ENCODE measurements around the gene PLEKHA1. TPM values are rescaled to one million over a fixed set of nuclear protein-coding genes. Genes with fewer than 3 reads are reported as not detected.

Gene PLEKHA1
- total RNA-seq, 8 experiments from 2014 or later: 17.2 to 32.9 (median 28.9) TPM

DNA sequence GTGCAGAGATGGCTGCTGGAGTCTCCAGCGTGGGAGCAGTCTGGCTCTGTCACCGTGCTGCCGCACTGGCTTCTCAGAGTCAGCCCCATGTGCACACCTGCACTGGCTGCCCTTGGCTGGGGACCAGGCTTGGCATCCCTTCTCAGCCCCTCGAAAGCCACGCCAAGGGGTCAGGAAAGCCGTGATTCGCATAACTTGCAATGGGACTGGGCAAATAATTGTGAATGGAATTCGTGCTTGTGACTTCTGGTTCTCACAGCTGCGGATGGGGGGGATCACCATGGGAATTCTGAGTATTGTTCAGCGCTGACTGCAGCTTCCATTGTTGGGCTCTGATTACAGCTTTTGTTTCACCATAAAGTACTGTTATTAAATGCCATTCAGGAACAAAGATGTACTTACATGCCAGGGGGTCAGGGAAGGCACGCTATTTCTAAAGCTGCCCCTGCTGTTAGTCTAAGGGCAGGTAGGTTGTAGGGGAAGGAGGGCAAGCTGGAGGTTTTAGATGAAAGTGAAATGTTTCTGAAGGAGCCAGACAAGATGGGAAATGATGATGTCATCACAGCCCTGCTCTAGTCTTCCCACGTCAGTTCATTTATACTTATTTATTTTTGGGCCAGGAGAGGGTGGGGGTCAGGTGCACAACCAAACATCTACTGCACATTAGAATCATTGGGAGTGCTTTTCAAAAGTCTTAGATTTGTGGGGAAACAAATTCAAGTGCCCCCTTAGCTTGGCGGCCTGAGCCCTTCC is 5.8 kb upstream of the PLEKHA1 start:
- no peak overlapping the region for H3K27ac ChIP-seq
- in situ Hi-C loops (cut with MboI; ENCODE audit: low pct_unique_long_range_greater_than_20kb in 2 of 9, low sequenced_read_pairs in 9 of 9, unreplicated experiment in 9 of 9): no loop called here
- no peak overlapping the region for H3K4me3 ChIP-seq
- peak in 5 of 8 experiments; percentile 48 to 83 (median 51) for ATAC-seq (replicated peaks in 6 of 8)
- peaks cover 9 to 12% of the 10 kb centered on the region in 2 donors for H3K4me1 ChIP-seq (replicated peaks in 1 of 2)
- 38 to 80% (median 62%) methylated on average over 1 to 8 of the region's 13 CpGs; no CpG with 5 or more reads in 1 of the 10 experiments for WGBS, 10 experiments

DNA sequence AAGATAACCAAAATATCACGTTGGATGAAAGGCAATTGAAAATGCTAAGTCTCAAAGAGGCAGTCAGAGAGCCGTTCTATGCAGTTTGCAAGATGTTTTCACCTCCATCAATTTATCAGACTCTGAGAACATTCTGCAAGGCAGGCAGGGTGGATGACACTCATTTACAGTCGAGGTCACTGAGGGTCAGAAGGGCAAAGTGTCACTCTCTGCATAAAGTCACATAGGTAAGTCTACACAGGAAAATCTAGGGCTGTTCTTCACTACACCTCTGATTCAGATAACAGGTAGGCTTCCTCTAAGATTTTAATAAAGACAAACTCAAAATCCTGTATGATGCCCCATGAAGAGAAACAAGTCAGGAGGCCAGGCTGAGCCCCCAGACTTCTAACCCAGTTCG is 1.4 kb upstream of the PLEKHA1 start:
- no peak overlapping the region for H3K27ac ChIP-seq
- peaks cover 17% of the 10 kb centered on the region in 2 donors for H3K4me1 ChIP-seq (replicated peaks in 1 of 2)
- ATAC-seq (replicated peaks in 6 of 8): no peak
- 41 to 89% (median 61%) methylated on average over 1 to 4 of the region's 4 CpGs for WGBS, 10 experiments
- in situ Hi-C loops (cut with MboI; ENCODE audit: low pct_unique_long_range_greater_than_20kb in 2 of 9, low sequenced_read_pairs in 9 of 9, unreplicated experiment in 9 of 9): no loop called here
- H3K4me3 ChIP-seq: no peak overlapping the region

GRCh38 chr10:122373721-122374120 is 787 bp upstream of the PLEKHA1 start:
- in situ Hi-C loops (cut with MboI; ENCODE audit: low pct_unique_long_range_greater_than_20kb in 2 of 9, low sequenced_read_pairs in 9 of 9, unreplicated experiment in 9 of 9): no loop called here
- peaks cover 10 to 13% of the 10 kb centered on the region in 2 donors for H3K4me1 ChIP-seq (replicated peaks in 1 of 2)
- H3K27ac ChIP-seq: peak overlapping the region in 1 of 2 donors; percentile 17
- peak in 3 of 8 experiments; percentile 0 to 2 (median 0) for ATAC-seq (replicated peaks in 6 of 8)
- H3K4me3 ChIP-seq: peak overlapping the region; percentile 56 to 89 (median 78)
- WGBS, 10 experiments: 0 to 46% (median 19%) methylated on average over 1 to 13 of the region's 13 CpGs

DNA sequence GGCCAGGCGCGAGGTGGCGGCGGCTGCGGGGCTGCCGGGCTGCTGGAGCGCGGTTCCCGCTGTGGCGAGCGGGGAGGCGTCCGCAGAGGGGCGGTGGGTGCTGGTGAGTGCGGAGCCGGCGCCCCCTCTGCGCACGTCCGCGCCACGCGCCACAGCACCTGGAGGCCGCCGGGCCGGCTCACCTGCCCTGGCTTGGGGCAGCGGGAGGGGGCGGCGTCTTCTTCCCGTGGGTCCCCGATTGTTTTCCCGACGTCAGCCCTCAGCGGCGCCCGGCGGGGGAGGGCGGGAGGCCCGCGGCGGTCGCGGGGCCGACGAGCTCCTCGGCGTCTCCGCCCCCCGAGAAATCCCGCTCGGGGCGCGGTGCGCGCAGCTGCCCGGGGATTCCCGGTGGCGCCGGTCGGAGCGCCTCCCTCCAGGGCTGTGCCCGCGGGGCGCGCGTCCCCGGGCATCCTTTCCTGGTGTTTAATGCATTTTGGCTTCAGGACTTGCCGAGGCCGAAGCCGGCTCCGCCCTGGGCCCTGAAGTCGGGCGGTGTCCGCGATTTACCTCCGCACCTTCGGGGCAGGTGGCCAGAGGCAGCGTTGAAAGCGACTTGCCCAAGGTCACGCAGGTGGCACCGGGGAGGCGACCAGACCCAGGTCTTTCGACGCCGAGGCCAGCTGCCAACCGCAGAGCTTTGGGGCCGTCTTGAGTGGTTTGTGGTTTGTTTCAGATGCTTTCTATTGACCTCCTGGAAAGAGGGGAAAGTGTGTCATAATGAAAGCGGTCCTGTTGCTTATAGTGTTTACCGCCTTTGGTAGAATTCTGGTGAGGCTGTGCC is 561 bp downstream of the PLEKHA1 start:
- H3K27ac ChIP-seq: peak overlapping the region; percentile 78 to 83

GRCh38 chr10:122375679-122376160 is 1.2 kb downstream of the PLEKHA1 start:
- no peak overlapping the region for H3K27ac ChIP-seq
- no peak for ATAC-seq (replicated peaks in 6 of 8)
- peaks cover 8 to 9% of the 10 kb centered on the region in 2 donors for H3K4me1 ChIP-seq (replicated peaks in 1 of 2)
- 0 to 15% (median 4%) methylated on average over 1 to 7 of the region's 7 CpGs for WGBS, 10 experiments
- H3K4me3 ChIP-seq: peak overlapping the region; percentile 56 to 89 (median 78)
- in situ Hi-C loops (cut with MboI; ENCODE audit: low pct_unique_long_range_greater_than_20kb in 2 of 9, low sequenced_read_pairs in 9 of 9, unreplicated experiment in 9 of 9): no loop called here

More for the DNA sequence above, 561 bp downstream of the PLEKHA1 start:
- ATAC-seq (replicated peaks in 6 of 8): peak; percentile 45 to 66 (median 54)
- WGBS, 10 experiments: 0% methylated on average over 1 to 8 of the region's 89 CpGs; no CpG with 5 or more reads in 3 of the 10 experiments
- Histone ChIP-seq H3K4me3 (peak overlapping the region; percentile 56 to 89 (median 78)), H3K4me1 (replicated peaks in 1 of 2) (peaks cover 8 to 9% of the 10 kb centered on the region in 2 donors)
- in situ Hi-C loops (cut with MboI; ENCODE audit: low pct_unique_long_range_greater_than_20kb in 2 of 9, low sequenced_read_pairs in 9 of 9, unreplicated experiment in 9 of 9): no loop called here

DNA sequence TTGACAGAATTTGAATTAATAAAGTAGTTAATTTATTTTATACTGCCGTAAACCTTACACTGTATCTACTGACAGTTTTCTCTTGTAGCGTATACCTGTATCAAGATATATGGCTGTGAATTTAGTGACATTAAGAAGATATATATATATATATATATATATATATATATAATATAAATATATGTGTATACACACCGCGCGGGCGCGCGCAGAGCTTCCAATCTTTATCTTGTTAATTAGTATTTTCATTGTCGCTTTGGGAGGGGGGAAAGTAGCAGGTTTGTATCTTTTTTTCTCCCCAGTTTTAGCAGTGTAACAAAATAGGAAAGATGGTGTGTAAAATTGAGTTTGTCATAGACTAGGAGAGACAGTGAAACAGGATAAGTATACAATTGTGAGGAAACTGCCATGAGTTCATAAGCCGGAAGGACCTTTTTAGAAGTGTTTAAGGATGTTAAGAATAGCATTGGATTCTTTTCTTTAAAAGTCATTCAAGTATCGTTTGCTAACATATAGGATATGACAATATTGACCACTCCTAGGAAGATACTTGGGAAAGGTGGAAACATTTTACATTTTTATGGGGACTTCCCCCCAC is 2.0 kb downstream of the PLEKHA1 start:
- H3K27ac ChIP-seq: no peak overlapping the region
- WGBS, 10 experiments: 59 to 96% (median 86%) methylated on average over 3 to 11 of the region's 11 CpGs
- H3K4me1 ChIP-seq (replicated peaks in 1 of 2): peaks cover 8 to 9% of the 10 kb centered on the region in 2 donors
- in situ Hi-C loops (cut with MboI; ENCODE audit: low pct_unique_long_range_greater_than_20kb in 2 of 9, low sequenced_read_pairs in 9 of 9, unreplicated experiment in 9 of 9): no loop called here
- no peak overlapping the region for H3K4me3 ChIP-seq
- no peak for ATAC-seq (replicated peaks in 6 of 8)

DNA sequence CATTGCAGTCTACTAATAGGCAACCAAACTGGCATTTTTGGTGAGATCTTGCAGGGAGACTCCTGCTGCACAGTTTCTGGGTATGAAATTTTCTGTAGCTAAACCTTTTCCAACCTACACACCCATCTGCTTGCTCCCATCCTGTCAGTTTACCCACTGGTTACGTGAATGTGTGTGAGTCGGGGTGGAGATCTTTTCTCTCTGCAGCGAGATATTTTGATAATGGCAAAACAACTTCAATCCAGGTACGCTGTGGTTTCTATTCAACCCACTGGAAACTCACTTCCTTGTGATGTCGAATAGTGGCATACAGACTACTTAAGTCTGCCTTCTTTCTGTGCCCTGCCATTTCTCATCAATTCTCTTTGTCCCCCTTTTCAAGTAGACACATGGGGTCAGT is 4.5 kb downstream of the PLEKHA1 start:
- 80 to 100% (median 93%) methylated on average over 1 to 5 of the region's 5 CpGs; no CpG with 5 or more reads in 4 of the 10 experiments for WGBS, 10 experiments

DNA sequence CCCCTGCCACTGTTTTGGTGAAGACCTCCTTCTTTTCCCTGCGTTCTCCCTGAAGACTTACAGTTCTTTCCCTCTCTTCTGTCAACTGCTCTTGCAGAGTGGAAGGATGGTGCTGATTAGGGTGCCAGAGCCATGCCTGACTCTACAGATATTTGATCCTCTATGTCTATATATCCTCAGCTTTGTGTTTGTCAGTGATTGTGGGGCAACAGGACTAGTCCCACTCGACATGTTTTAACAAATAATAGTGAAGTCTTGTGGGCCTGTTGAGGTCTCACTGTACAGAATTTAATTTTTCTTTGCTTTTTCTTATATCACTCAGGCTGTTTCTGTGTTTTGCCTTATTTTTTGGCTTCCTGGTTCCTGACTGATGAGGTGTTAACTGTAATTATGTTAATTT is 5.0 kb downstream of the PLEKHA1 start:
- in situ Hi-C loops (cut with MboI; ENCODE audit: low pct_unique_long_range_greater_than_20kb in 2 of 9, low sequenced_read_pairs in 9 of 9, unreplicated experiment in 9 of 9): no loop called here
- Histone ChIP-seq H3K4me3 (no peak overlapping the region), H3K4me1 (replicated peaks in 1 of 2) (peaks cover 3 to 8% of the 10 kb centered on the region in 2 donors), H3K27ac (no peak overlapping the region)
- no peak for ATAC-seq (replicated peaks in 6 of 8)
- 80 to 100% (median 100%) methylated on average over 1 to 2 of the region's 2 CpGs; no CpG with 5 or more reads in 6 of the 10 experiments for WGBS, 10 experiments

More for the DNA sequence above, 4.5 kb downstream of the PLEKHA1 start:
- H3K27ac ChIP-seq: no peak overlapping the region
- no peak overlapping the region for H3K4me3 ChIP-seq
- peaks cover 3 to 8% of the 10 kb centered on the region in 2 donors for H3K4me1 ChIP-seq (replicated peaks in 1 of 2)
- in situ Hi-C loops (cut with MboI; ENCODE audit: low pct_unique_long_range_greater_than_20kb in 2 of 9, low sequenced_read_pairs in 9 of 9, unreplicated experiment in 9 of 9): no loop called here
- ATAC-seq (replicated peaks in 6 of 8): no peak

GRCh38 chr10:122380703-122381102 is 6.2 kb downstream of the PLEKHA1 start:
- Histone ChIP-seq H3K4me1 (replicated peaks in 1 of 2) (peaks cover 3 to 8% of the 10 kb centered on the region in 2 donors), H3K4me3 (no peak overlapping the region), H3K27ac (no peak overlapping the region)
- WGBS, 10 experiments: 89 to 100% (median 100%) methylated on average over 1 to 4 of the region's 4 CpGs; no CpG with 5 or more reads in 1 of the 10 experiments
- in situ Hi-C loops (cut with MboI; ENCODE audit: low pct_unique_long_range_greater_than_20kb in 2 of 9, low sequenced_read_pairs in 9 of 9, unreplicated experiment in 9 of 9): no loop called here
- no peak for ATAC-seq (replicated peaks in 6 of 8)

GRCh38 chr10:122381680-122382079 is 7.2 kb downstream of the PLEKHA1 start:
- Histone ChIP-seq H3K4me1 (replicated peaks in 1 of 2) (peaks cover 0 to 2% of the 10 kb centered on the region in 2 donors), H3K4me3 (no peak overlapping the region), H3K27ac (no peak overlapping the region)
- WGBS, 10 experiments: 60 to 100% (median 94%) methylated on average over 1 to 2 of the region's 2 CpGs
- ATAC-seq (replicated peaks in 6 of 8): no peak
- in situ Hi-C loops (cut with MboI; ENCODE audit: low pct_unique_long_range_greater_than_20kb in 2 of 9, low sequenced_read_pairs in 9 of 9, unreplicated experiment in 9 of 9): no loop called here

- in situ Hi-C loops (cut with MboI; ENCODE audit: low pct_unique_long_range_greater_than_20kb in 2 of 9, low sequenced_read_pairs in 9 of 9, unreplicated experiment in 9 of 9): no loop called here
- 30 to 96% (median 71%) methylated on average over 2 of the region's 2 CpGs for WGBS, 10 experiments
- Histone ChIP-seq H3K4me1 (replicated peaks in 1 of 2) (no peaks in the 10 kb centered on the region), H3K4me3 (no peak overlapping the region), H3K27ac (no peak overlapping the region)
- no peak for ATAC-seq (replicated peaks in 6 of 8)
Measured at GRCh38 chr10:122386514-122386913, 12.0 kb downstream of the PLEKHA1 start.

- no peaks in the 10 kb centered on the region for H3K4me1 ChIP-seq (replicated peaks in 1 of 2)
- in situ Hi-C loops (cut with MboI; ENCODE audit: low pct_unique_long_range_greater_than_20kb in 2 of 9, low sequenced_read_pairs in 9 of 9, unreplicated experiment in 9 of 9): no loop called here
- ATAC-seq (replicated peaks in 6 of 8): no peak
- H3K4me3 ChIP-seq: no peak overlapping the region
- WGBS, 10 experiments: 86 to 100% (median 89%) methylated on average over 1 to 2 of the region's 2 CpGs; no CpG with 5 or more reads in 6 of the 10 experiments
- no peak overlapping the region for H3K27ac ChIP-seq
Measured at GRCh38 chr10:122387572-122387971, 13.1 kb downstream of the PLEKHA1 start.

Data from motor neuron (in vitro differentiated cells).